Activated CD4-positive, alpha-beta T cell treated with anti-CD3 and anti-CD28 coated beads for 36 hours (primary cell): ENCODE data around the gene PRRG4. TPM values are rescaled to one million over a fixed set of nuclear protein-coding genes. Genes with fewer than 3 reads are reported as not detected.

Source experiments
- ATAC-seq: fragments of 200-7000 bp; cut with Tn5 transposase; one replicate; pipeline ENCODE4 v1.10.0; 2021; ENCODE audit warnings: mild to moderate bottlenecking, moderate library complexity
- CTCF ChIA-PET: fragments of 350-600 bp; sonication (Branson Sonifier 250); formaldehyde crosslinking; loops from one replicate; lab custom pipeline; 2021; ENCODE audit warnings: antibody characterized with exemption; lab: Charles Lee
- POLR2A ChIA-PET: fragments of 350-600 bp; sonication (Branson Sonifier 250); formaldehyde crosslinking; loops from one replicate; lab custom pipeline; 2021; ENCODE audit warnings: antibody characterized with exemption, inconsistent platforms; lab: Charles Lee
- DNase-seq: peaks from one replicate; pipeline ENCODE4 v3.0.0-alpha.2; 2020
- H3K27ac Mint-ChIP-seq: one replicate; pipeline ENCODE4 v1.8.0; 2021; ENCODE audit warnings: mixed read lengths
- H3K27me3 Mint-ChIP-seq: one replicate; pipeline ENCODE4 v1.8.0; 2021; ENCODE audit warnings: mixed read lengths
- H3K36me3 Mint-ChIP-seq: one replicate; pipeline ENCODE4 v1.8.0; 2021; ENCODE audit warnings: low read depth, mixed read lengths
- H3K4me1 Mint-ChIP-seq: one replicate; pipeline ENCODE4 v1.8.0; 2021; ENCODE audit warnings: mixed read lengths
- H3K4me3 Mint-ChIP-seq: one replicate; pipeline ENCODE4 v1.8.0; 2021; ENCODE audit warnings: mild to moderate bottlenecking, moderate library complexity, mixed read lengths
- H3K9me3 Mint-ChIP-seq: one replicate; pipeline ENCODE4 v1.8.0; 2021; ENCODE audit warnings: low read depth, mixed read lengths
- intact Hi-C, 2 experiments: fragments of 100-400 bp; cut with DNase I in 1 of 2; cut with micrococcal nuclease in 1 of 2; formaldehyde crosslinking; loops; one replicate each; pipeline versions ENCODE4 v1.14.2 to v1.15.1; 2022 to 2024; cut with DNase I, micrococcal nuclease
- total RNA-seq, 2 experiments: library from RNA; stranded (reverse); gene quantifications; one replicate each; pipeline ENCODE4 v1.2.3, GENCODE V29; 2021

Gene PRRG4
- total RNA-seq, 2 experiments from 2014 or later, result 0.18 to 0.23 TPM

DNA sequence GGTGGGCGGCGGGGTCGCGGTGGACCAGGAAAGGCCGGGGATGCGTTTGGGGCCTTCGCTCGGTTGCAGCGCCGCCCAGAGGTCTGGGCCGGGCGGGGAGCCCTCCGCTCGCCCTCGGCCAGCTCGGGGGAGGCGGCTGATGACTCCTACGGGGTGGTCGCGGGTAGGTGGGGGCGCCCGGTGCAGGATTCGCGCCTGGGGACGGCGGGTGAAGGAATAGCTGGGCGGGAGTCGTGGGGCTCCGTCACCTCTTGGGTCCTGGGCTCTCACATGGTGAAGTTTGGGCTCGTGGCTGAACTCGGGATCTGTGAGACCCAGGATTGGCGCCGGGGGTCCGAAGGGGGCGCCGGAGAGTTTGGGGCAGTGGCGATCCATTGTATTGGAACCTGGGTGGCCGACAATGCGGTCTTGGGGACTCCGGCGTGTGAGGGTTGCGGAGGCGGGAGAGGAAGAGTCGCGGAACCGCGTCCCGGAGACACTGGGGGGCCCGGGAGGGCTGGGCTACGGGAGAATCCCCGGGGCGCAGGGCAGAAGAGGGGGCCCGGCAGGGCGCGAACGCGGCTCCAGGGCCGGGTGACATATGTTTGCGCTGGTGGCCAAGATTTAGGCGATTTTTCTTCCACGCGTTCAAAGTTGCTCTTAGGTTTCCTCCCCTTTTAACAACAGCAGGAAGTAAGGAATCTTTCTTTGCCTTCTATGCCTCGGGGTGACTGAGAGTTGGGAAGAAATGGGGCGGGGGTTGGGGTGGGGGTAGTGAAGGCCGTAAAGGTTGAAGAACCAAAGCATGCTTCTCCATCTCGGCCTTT is 63.8 kb downstream of the PRRG4 start:
- peak; percentile 77 for DNase-seq
- POLR2A ChIA-PET, result interaction anchor here (1.1 to 1.2 kb wide), 2 partner anchors 146 kb away, joined by 3 read pairs; partner anchors contain the start of gene TCP11L1
- Mint-ChIP-seq H3K27me3 (no peaks in the 10 kb centered on the region), H3K9me3 (no peaks in the 10 kb centered on the region), H3K4me3 (peak overlapping the region; percentile 97), H3K27ac (peak overlapping the region; percentile 98), H3K36me3 (peaks cover 9% of the 10 kb centered on the region), H3K4me1 (peaks cover 38% of the 10 kb centered on the region)
- intact Hi-C loops, result loop anchor here (1.0 to 5.0 kb wide), 12 partner anchors 65 to 1159 kb away; partner anchors contain the start of genes C11orf91 (in 1 of the 2), EIF3M (in 1 of the 2), FBXO3 (in 1 of the 2) and LMO2 (in 1 of the 2)
- peak; percentile 45 for ATAC-seq
- CTCF ChIA-PET, result interaction anchor here (0.7 to 2.2 kb wide), 5 partner anchors 17 to 169 kb away, joined by 3 to 6 read pairs (median 3); no protein-coding TSS in a partner anchor

DNA sequence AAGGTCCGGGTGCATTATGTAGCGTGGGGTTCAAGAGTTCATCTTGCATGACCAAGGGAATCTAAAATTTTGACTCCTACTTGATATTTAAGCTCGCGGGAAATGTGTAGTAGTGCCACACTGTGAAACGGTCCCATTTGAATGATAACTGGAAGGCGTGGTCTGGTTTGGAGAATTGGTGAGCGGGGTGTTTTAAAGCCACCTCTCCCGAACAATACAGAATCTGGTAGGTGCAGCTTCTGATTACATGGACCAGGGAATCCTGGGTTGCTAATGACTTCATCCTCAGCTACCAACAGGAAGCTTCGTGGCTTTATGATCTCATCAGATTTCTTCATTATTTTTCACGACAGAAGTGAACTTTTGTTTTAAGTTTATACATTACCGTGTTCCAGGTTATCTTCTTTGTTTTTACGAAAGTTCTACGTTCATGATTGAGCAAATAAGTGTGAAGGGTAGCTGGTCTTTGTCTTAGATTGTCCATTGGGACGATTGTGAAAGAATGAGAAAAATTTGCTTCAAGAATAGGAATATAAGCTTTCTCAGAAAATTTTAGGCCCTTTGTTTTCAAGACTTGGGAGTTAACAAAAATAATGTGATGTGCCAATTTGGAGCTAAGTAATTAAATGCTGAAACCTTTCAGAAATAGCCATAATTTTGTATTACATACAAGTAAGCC is 64.6 kb downstream of the PRRG4 start:
- peak overlapping the region; percentile 98 for H3K27ac Mint-ChIP-seq
- intact Hi-C loops, result loop anchor here (2.0 to 5.0 kb wide), 5 partner anchors 117 to 1159 kb away; partner anchors contain the start of gene LMO2 (in 1 of the 2)
- H3K36me3 Mint-ChIP-seq, result peaks cover 11% of the 10 kb centered on the region
- H3K9me3 Mint-ChIP-seq, result no peaks in the 10 kb centered on the region
- DNase-seq (peak; percentile 57), ATAC-seq (peak; percentile 67)
- POLR2A ChIA-PET, result interaction anchor here (0.6 to 1.1 kb wide), 2 partner anchors 146 to 796 kb away, joined by 3 read pairs; no protein-coding TSS in a partner anchor
- H3K4me1 Mint-ChIP-seq, result peaks cover 41% of the 10 kb centered on the region
- peak overlapping the region; percentile 97 for H3K4me3 Mint-ChIP-seq
- no peaks in the 10 kb centered on the region for H3K27me3 Mint-ChIP-seq
- CTCF ChIA-PET, result interaction anchor here (0.6 to 2.2 kb wide), 12 partner anchors 8 to 1280 kb away, joined by 3 to 6 read pairs (median 4); no protein-coding TSS in a partner anchor

DNA sequence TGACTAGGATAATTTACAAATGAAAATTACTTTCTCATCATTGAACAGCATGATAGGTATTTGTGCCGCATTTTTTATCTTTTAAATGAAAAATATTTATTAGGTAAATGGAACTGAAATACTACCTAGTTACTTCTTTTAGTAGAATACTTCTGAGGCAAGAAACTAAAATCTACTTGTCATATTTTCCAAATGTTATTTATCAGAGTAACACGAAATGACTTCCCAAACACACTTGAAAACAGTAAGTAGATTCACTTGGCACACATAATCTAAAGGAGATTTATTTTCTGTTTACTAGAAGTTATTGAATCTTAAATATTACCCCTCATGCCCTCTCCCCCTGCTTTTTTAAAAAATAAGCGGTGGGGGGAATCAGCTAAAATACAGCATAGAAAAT is 65.2 kb downstream of the PRRG4 start:
- peaks cover 48% of the 10 kb centered on the region for H3K4me1 Mint-ChIP-seq

DNA sequence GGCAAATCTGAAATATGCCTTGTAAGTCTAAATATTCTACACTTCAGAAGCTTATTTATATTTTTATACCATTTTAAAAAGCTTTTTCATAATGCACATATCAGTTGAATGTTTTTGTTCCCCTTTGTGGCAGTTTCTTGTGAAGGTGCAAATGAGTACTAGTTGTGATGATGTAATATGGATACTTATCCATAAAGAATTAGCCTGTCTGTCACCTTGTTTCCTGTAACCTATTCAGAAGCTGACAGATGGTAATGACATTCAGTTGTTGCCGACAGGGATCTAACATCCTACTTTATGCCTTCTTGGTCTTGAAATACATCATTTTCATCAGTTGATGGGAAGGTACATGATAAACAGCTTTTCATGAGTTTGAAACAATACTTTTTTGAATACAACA is 65.7 kb downstream of the PRRG4 start:
- ChIA-PET POLR2A (interaction anchor here (0.6 kb wide), 2 partner anchors 76 to 91 kb away, joined by 3 to 9 read pairs; no protein-coding TSS in a partner anchor), CTCF (interaction anchor here (0.6 to 1.8 kb wide), 7 partner anchors 9 to 1671 kb away, joined by 3 to 6 read pairs (median 4); no protein-coding TSS in a partner anchor)
- no peak for DNase-seq
- intact Hi-C loops, result loop anchor here (2.0 kb wide), 3 partner anchors 115 to 1157 kb away; no protein-coding TSS in a partner anchor
- H3K27ac Mint-ChIP-seq, result peak overlapping the region; percentile 25
- H3K9me3 Mint-ChIP-seq, result no peaks in the 10 kb centered on the region
- ATAC-seq, result no peak
- no peaks in the 10 kb centered on the region for H3K27me3 Mint-ChIP-seq
- H3K36me3 Mint-ChIP-seq, result peaks cover 16% of the 10 kb centered on the region
- peaks cover 50% of the 10 kb centered on the region for H3K4me1 Mint-ChIP-seq
- H3K4me3 Mint-ChIP-seq, result peak overlapping the region; percentile 12

More for the DNA sequence above, 65.2 kb downstream of the PRRG4 start:
- no peak for ATAC-seq
- Mint-ChIP-seq H3K4me3 (peak overlapping the region; percentile 12), H3K9me3 (no peaks in the 10 kb centered on the region), H3K36me3 (peaks cover 15% of the 10 kb centered on the region), H3K27me3 (no peaks in the 10 kb centered on the region), H3K27ac (peak overlapping the region; percentile 25)
- ChIA-PET POLR2A (interaction anchor here (0.6 to 1.1 kb wide), 3 partner anchors 75 to 796 kb away, joined by 3 to 9 read pairs (median 3); no protein-coding TSS in a partner anchor), CTCF (interaction anchor here (0.7 to 2.2 kb wide), 10 partner anchors 9 to 1280 kb away, joined by 3 to 6 read pairs (median 4); no protein-coding TSS in a partner anchor)
- intact Hi-C loops, result loop anchor here (2.0 to 5.0 kb wide), 5 partner anchors 116 to 1158 kb away; partner anchors contain the start of gene LMO2 (in 1 of the 2)
- no peak for DNase-seq

DNA sequence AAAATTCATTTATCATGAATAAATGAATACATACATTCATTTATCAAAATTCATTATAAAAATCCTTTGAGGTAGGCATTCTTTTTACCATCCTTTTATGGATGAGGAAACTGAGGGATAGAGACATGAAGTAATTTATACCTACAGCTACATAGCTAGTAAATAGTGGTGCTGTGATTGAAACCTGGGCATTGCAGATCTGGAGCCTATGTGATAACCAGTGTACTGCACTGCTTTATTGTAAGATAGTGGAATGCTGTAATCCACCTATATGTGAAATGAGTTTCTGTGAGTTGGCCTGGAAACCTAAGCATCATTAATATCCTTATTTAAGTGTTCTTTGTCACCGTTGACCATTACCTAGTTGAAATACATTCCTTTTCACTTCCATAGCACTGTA is 67.4 kb downstream of the PRRG4 start:
- Mint-ChIP-seq H3K27ac (no peak overlapping the region), H3K27me3 (no peaks in the 10 kb centered on the region), H3K4me1 (peaks cover 43% of the 10 kb centered on the region), H3K4me3 (no peak overlapping the region), H3K36me3 (peaks cover 16% of the 10 kb centered on the region), H3K9me3 (no peaks in the 10 kb centered on the region)
- ATAC-seq (no peak), DNase-seq (no peak)
- CTCF ChIA-PET, result no interaction called here
- intact Hi-C loops, result no loop called here
- POLR2A ChIA-PET, result no interaction called here

DNA sequence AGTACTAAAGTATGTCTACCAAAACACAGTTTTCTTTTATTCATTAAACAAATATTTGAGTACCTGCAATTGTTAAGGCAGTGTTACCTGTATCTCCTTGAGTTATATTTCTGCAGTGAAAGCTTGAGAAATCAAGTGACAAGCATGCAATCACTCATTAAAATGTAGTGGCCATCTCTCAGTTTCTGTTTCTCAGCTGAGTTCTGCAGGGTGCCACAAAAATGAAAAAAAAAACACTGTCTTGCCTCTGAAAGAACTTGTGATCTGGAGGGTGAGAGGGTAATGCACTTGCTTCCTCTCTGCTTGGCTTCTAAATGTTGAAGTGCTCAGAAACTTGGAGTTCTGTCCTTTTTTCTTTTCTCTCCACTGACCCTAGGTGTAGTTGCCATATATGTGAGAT is 69.7 kb downstream of the PRRG4 start:
- intact Hi-C loops, result no loop called here
- POLR2A ChIA-PET, result no interaction called here
- Mint-ChIP-seq H3K27me3 (no peaks in the 10 kb centered on the region), H3K4me3 (no peak overlapping the region), H3K27ac (no peak overlapping the region), H3K36me3 (peaks cover 16% of the 10 kb centered on the region), H3K9me3 (no peaks in the 10 kb centered on the region), H3K4me1 (peaks cover 37% of the 10 kb centered on the region)
- ATAC-seq, result no peak
- CTCF ChIA-PET, result no interaction called here
- DNase-seq, result no peak

DNA sequence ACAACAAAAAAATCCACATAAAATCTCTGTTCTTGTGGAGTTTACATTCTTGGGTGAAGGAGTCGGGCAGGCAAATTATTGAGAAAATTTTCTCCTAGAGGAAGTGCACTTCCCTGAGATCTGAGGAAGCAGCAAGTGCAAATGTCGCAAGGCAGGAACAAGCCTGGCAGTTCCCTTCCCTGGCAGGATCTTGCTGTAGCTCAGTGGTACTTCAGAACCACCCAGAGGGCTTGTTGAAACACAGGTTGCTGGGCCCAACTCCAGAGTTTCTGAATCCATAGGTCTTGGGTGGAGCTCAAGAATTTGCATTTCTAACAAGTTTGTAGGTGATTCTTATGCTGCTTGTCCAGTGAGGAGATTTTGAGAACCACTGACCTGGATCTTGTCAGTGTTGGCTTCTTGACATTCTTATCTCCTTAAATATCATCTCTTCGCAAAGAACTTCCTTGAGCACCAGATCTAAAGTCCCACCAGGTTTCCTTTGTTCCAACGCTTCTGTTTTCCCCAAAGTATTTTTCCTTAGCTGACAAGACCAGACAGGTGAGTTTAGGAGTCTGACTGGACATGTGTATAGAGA is 72.5 kb downstream of the PRRG4 start:
- ATAC-seq (no peak), DNase-seq (no peak)
- Mint-ChIP-seq H3K4me3 (no peak overlapping the region), H3K4me1 (peaks cover 23% of the 10 kb centered on the region), H3K27me3 (no peaks in the 10 kb centered on the region), H3K9me3 (no peaks in the 10 kb centered on the region), H3K36me3 (peaks cover 13% of the 10 kb centered on the region), H3K27ac (no peak overlapping the region)
- CTCF ChIA-PET, result no interaction called here
- intact Hi-C loops, result no loop called here
- POLR2A ChIA-PET, result no interaction called here

DNA sequence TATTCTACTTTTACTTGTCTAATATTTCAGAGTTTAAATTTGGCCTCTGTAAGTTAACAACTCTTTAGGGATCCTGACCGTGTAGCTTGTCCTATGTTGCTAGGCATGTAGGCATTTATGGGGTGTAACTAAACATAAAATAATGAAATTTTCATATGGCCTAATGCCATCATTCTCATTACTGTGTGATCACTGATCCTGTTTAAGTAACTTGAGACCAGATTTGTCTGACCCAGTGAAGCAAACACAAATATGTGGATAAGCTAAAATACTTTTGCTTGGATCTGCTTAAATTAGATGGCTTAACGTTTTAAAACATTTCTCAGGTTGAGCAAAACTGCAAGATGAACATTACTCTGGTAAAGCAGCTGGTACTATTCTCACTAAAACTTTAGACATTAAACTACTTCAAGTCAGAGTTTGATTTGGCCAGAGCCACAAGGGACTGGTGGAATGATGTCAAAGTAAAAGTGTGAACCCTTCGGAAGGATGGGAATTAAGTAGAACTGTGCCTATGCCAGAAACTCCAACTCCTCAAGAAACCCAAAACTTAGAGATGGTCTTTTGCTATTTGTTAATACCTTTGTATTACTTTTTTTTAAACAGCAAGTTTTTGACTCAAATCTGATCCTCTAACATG is 75.4 kb downstream of the PRRG4 start:
- Mint-ChIP-seq H3K27me3 (no peaks in the 10 kb centered on the region), H3K9me3 (peaks cover 2% of the 10 kb centered on the region), H3K4me1 (peaks cover 10% of the 10 kb centered on the region), H3K4me3 (no peak overlapping the region), H3K27ac (no peak overlapping the region), H3K36me3 (peaks cover 11% of the 10 kb centered on the region)
- ChIA-PET CTCF (interaction anchor here (0.6 to 1.5 kb wide), 2 partner anchors 10 to 87 kb away, joined by 3 to 5 read pairs; no protein-coding TSS in a partner anchor), POLR2A (no interaction called here)
- intact Hi-C loops, result no loop called here
- ATAC-seq, result no peak
- no peak for DNase-seq
